Epithelial cell of umbilical artery (primary cell): ENCODE results near the gene UNC13C. TPM values are rescaled to one million over a fixed set of nuclear protein-coding genes. Genes with fewer than 3 reads are reported as not detected.

ENCODE experiments used
- total RNA-seq: library from RNA; depleted of rRNA; stranded (reverse); fragments of >200 nt; gene quantifications from 2 replicates; pipeline ENCODE4 v1.2.3, GENCODE V29; 2014

The UNC13C gene
- total RNA-seq: not detected in 2 replicates

GRCh38 chr15:53978253-53978906 is at the start of gene UNC13C:
UNC13C (plus strand) TSS chr15:53978441; CDS start chr15:54012904, 34,463 bp downstream.

Other genes with a start within 250 kb of the UNC13C start
- gene WDR72, start 218.8 kb upstream of the UNC13C start, total RNA-seq: not detected in 2 replicates